HepG2 (cell line): ENCODE measurements around the gene MSI2. TPM values are rescaled to one million over a fixed set of nuclear protein-coding genes. Genes with fewer than 3 reads are reported as not detected.
A peak's percentile ranks its signal among the peaks of the same experiment; 100 is the strongest.

Source experiments
- E2F1 ChIP-seq: sonication (generic); formaldehyde crosslinking; IDR thresholded peaks from 2 replicates; pipeline ENCODE4 v1.5.0; 2020; ENCODE audit warnings: missing genetic modification reagents
- GATA4 ChIP-seq: sonication (generic); IDR thresholded peaks from 2 replicates; pipeline ENCODE4 v1.6.1; 2016; ENCODE audit warnings: antibody characterized with exemption, low read depth, borderline replicate concordance
- NFIC ChIP-seq: IDR thresholded peaks from 2 replicates; pipeline ENCODE4 v1.6.1; 2012; ENCODE audit warnings: mild to moderate bottlenecking, low read length, inconsistent platforms
- PLSCR1 ChIP-seq: sonication (generic); formaldehyde crosslinking; IDR thresholded peaks from 2 replicates; pipeline ENCODE4 v1.5.0; 2020; ENCODE audit warnings: missing genetic modification reagents, mild to moderate bottlenecking, borderline replicate concordance
- SRSF9 ChIP-seq: fragments of 200-400 bp; formaldehyde crosslinking; IDR thresholded peaks from 2 replicates; pipeline ENCODE4 v1.6.1; 2018; ENCODE audit warnings: borderline replicate concordance, mild to moderate bottlenecking, low read depth, low read length; ENCODE audit not compliant: insufficient read depth, poor library complexity, severe bottlenecking
- ZFX ChIP-seq: sonication (generic); formaldehyde crosslinking; IDR thresholded peaks from 2 replicates; pipeline ENCODE4 v1.4.0; 2020; ENCODE audit warnings: mild to moderate bottlenecking, low read depth, missing genetic modification reagents, moderate library complexity
- ZNF180 ChIP-seq: sonication (generic); formaldehyde crosslinking; IDR thresholded peaks from 2 replicates; pipeline ENCODE4 v1.4.0; 2020; ENCODE audit warnings: low read depth, missing genetic modification reagents, borderline replicate concordance
- ZNF317 ChIP-seq: sonication (generic); formaldehyde crosslinking; IDR thresholded peaks from 2 replicates; pipeline ENCODE4 v1.5.0; 2020; ENCODE audit warnings: mild to moderate bottlenecking, missing genetic modification reagents
- ZNF629 ChIP-seq: sonication (generic); formaldehyde crosslinking; conservative IDR thresholded peaks from 2 replicates; pipeline ENCODE4 v1.5.0; 2020; ENCODE audit warnings: missing genetic modification reagents
- ZNF841 ChIP-seq: sonication (generic); formaldehyde crosslinking; IDR thresholded peaks from 2 replicates; pipeline ENCODE4 v1.8.1; 2023; ENCODE audit warnings: missing genetic modification reagents, borderline replicate concordance
- ZXDC ChIP-seq: sonication (generic); formaldehyde crosslinking; IDR thresholded peaks from 2 replicates; pipeline ENCODE4 v1.5.0; 2020; ENCODE audit warnings: mild to moderate bottlenecking, missing genetic modification reagents
- polyA plus RNA-seq, 8 experiments: library from polyadenylated mRNA; depleted of rRNA in 3 of 8; stranded (reverse) in 7 of 8; unstranded in 1 of 8; fragments of >200 nt; fragmentation: Illumina TruSeq in 4 of 8; extraction: Trizol in 4 of 8; gene quantifications; 2 replicates each; pipeline versions ENCODE4 v1.2.1 to v1.2.3, GENCODE V29; 2011 to 2016; ENCODE audit warnings: low read depth in 4 of 8, missing spikeins in 1 of 8, mixed read lengths in 1 of 8; ENCODE audit not compliant: insufficient read depth in 1 of 8
- total RNA-seq, 5 experiments: library from RNA; depleted of rRNA; stranded (reverse); fragments of >200 nt; fragmentation: Illumina TruSeq; extraction: Trizol; gene quantifications; 2 replicates each; pipeline ENCODE4 v1.2.3, GENCODE V29; 2016; ENCODE audit warnings: low read depth in 1 of 5
- TF ChIP-seq, protein P1 (sequence below): sonication (generic); formaldehyde crosslinking; IDR thresholded peaks from 2 replicates; pipeline ENCODE4 v1.5.0; 2020; ENCODE audit warnings: mild to moderate bottlenecking, missing genetic modification reagents, borderline replicate concordance
- TF ChIP-seq, protein P2 (sequence below): sonication (generic); formaldehyde crosslinking; IDR thresholded peaks from 2 replicates; pipeline ENCODE4 v1.4.0; 2020; ENCODE audit warnings: low read depth, mild to moderate bottlenecking, missing genetic modification reagents

MSI2 gene
- total and polyA plus RNA-seq, 2 of the 13 experiments (the other 11 are each of a cell fraction or from before 2014, with no cell fraction given) = 77.5 to 78.4 TPM

GRCh38 chr17:57440522-57441269 lies 184.4 kb downstream of the MSI2 start (continued):
- TF ChIP-seq, protein P1, sequence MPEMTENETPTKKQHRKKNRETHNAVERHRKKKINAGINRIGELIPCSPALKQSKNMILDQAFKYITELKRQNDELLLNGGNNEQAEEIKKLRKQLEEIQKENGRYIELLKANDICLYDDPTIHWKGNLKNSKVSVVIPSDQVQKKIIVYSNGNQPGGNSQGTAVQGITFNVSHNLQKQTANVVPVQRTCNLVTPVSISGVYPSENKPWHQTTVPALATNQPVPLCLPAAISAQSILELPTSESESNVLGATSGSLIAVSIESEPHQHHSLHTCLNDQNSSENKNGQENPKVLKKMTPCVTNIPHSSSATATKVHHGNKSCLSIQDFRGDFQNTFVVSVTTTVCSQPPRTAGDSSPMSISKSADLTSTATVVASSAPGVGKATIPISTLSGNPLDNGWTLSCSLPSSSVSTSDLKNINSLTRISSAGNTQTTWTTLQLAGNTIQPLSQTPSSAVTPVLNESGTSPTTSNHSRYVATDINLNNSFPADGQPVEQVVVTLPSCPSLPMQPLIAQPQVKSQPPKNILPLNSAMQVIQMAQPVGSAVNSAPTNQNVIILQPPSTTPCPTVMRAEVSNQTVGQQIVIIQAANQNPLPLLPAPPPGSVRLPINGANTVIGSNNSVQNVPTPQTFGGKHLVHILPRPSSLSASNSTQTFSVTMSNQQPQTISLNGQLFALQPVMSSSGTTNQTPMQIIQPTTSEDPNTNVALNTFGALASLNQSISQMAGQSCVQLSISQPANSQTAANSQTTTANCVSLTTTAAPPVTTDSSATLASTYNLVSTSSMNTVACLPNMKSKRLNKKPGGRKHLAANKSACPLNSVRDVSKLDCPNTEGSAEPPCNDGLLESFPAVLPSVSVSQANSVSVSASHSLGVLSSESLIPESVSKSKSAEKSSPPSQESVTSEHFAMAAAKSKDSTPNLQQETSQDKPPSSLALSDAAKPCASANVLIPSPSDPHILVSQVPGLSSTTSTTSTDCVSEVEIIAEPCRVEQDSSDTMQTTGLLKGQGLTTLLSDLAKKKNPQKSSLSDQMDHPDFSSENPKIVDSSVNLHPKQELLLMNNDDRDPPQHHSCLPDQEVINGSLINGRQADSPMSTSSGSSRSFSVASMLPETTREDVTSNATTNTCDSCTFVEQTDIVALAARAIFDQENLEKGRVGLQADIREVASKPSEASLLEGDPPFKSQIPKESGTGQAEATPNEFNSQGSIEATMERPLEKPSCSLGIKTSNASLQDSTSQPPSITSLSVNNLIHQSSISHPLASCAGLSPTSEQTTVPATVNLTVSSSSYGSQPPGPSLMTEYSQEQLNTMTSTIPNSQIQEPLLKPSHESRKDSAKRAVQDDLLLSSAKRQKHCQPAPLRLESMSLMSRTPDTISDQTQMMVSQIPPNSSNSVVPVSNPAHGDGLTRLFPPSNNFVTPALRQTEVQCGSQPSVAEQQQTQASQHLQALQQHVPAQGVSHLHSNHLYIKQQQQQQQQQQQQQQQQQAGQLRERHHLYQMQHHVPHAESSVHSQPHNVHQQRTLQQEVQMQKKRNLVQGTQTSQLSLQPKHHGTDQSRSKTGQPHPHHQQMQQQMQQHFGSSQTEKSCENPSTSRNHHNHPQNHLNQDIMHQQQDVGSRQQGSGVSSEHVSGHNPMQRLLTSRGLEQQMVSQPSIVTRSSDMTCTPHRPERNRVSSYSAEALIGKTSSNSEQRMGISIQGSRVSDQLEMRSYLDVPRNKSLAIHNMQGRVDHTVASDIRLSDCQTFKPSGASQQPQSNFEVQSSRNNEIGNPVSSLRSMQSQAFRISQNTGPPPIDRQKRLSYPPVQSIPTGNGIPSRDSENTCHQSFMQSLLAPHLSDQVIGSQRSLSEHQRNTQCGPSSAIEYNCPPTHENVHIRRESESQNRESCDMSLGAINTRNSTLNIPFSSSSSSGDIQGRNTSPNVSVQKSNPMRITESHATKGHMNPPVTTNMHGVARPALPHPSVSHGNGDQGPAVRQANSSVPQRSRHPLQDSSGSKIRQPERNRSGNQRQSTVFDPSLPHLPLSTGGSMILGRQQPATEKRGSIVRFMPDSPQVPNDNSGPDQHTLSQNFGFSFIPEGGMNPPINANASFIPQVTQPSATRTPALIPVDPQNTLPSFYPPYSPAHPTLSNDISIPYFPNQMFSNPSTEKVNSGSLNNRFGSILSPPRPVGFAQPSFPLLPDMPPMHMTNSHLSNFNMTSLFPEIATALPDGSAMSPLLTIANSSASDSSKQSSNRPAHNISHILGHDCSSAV (CRISPR knock-in tag) = no peak
- TF ChIP-seq ZNF841 (CRISPR knock-in tag) (no peak), ZNF317 (CRISPR knock-in tag) (0 out of 2 replicates have a peak, but pooled peaks have one; percentile 35), E2F1 (CRISPR knock-in tag) (no peak), SRSF9 (no peak), ZXDC (CRISPR knock-in tag) (0 out of 2 replicates have a peak, but pooled peaks have one; percentile 69), GATA4 (no peak), ZNF180 (CRISPR knock-in tag) (no peak), NFIC (peak; percentile 47; the same call in 1 of the 2 replicates), ZNF629 (CRISPR knock-in tag) (0 out of 2 replicates have a peak, but pooled peaks have one; percentile 22), PLSCR1 (CRISPR knock-in tag) (no peak), ZFX (CRISPR knock-in tag) (peak; percentile 43; the same call in 1 of the 2 replicates)
- TF ChIP-seq, protein P2, sequence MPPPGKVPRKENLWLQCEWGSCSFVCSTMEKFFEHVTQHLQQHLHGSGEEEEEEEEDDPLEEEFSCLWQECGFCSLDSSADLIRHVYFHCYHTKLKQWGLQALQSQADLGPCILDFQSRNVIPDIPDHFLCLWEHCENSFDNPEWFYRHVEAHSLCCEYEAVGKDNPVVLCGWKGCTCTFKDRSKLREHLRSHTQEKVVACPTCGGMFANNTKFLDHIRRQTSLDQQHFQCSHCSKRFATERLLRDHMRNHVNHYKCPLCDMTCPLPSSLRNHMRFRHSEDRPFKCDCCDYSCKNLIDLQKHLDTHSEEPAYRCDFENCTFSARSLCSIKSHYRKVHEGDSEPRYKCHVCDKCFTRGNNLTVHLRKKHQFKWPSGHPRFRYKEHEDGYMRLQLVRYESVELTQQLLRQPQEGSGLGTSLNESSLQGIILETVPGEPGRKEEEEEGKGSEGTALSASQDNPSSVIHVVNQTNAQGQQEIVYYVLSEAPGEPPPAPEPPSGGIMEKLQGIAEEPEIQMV (CRISPR knock-in tag) = no peak
